ENCODE measurements around the gene SUSD6.

DNA sequence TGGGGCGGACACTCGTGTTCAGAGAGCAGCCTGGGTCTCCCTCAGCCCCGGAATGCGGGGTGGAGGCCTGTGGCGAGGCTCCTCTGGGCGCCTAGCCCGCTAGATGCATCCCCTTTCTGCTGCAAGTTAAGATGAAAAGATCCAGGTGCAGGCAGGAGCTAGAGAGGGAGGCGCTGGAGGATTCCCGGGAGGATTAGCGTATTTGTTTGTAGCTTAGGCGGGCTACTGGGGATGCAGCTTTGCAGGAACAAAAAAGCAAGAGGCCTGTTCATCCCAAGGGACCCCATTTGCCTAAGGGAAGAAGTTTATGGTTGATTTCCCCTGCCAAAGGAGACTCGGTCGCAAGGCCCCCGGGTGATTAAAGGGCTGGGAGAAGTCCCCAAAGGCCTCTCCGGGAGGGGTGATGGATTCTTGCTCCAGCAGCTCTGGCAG, 37.5 kb upstream of the SUSD6 start:
- TF ChIP-seq POLR2A (IDR thresholded peaks at IDR 0.05) = no peak
- TF ChIP-seq, protein P1, sequence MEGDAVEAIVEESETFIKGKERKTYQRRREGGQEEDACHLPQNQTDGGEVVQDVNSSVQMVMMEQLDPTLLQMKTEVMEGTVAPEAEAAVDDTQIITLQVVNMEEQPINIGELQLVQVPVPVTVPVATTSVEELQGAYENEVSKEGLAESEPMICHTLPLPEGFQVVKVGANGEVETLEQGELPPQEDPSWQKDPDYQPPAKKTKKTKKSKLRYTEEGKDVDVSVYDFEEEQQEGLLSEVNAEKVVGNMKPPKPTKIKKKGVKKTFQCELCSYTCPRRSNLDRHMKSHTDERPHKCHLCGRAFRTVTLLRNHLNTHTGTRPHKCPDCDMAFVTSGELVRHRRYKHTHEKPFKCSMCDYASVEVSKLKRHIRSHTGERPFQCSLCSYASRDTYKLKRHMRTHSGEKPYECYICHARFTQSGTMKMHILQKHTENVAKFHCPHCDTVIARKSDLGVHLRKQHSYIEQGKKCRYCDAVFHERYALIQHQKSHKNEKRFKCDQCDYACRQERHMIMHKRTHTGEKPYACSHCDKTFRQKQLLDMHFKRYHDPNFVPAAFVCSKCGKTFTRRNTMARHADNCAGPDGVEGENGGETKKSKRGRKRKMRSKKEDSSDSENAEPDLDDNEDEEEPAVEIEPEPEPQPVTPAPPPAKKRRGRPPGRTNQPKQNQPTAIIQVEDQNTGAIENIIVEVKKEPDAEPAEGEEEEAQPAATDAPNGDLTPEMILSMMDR (IDR thresholded peaks at IDR 0.05 in 4 of 5, conservative IDR thresholded peaks at IDR 0.05 in 1 of 5) = no peak
